OCI-LY1 (cell line): ENCODE measurements around the gene PDE6A.

Source experiments
- H2AFZ ChIP-seq: fragments of 200-600 bp; sonication (generic), shearing (Covaris generic); 2 replicates; pipeline ENCODE4 v1.6.0; 2014; ENCODE audit warnings: antibody characterized with exemption, mild to moderate bottlenecking, low read length
- H3F3A ChIP-seq: fragments of 200-600 bp; sonication (generic), shearing (Covaris generic); 2 replicates; pipeline ENCODE4 v1.6.0; 2014; ENCODE audit warnings: mild to moderate bottlenecking, antibody characterized with exemption, low read length, moderate library complexity; ENCODE audit not compliant: insufficient read depth
- H3K27ac ChIP-seq: fragments of 200-600 bp; sonication (generic); 2 replicates; pipeline ENCODE4 v1.5.1; 2014; ENCODE audit warnings: low read length, mixed run types, mild to moderate bottlenecking, low read depth; ENCODE audit not compliant: poor library complexity, severe bottlenecking
- H3K27me3 ChIP-seq: fragments of 200-600 bp; sonication (generic); 2 replicates; pipeline ENCODE4 v1.6.0; 2014; ENCODE audit warnings: antibody characterized with exemption, mild to moderate bottlenecking, low read length, moderate library complexity; ENCODE audit not compliant: insufficient read depth
- H3K36me3 ChIP-seq: fragments of 200-600 bp; sonication (generic); 2 replicates; pipeline ENCODE4 v1.6.1; 2014; ENCODE audit warnings: mild to moderate bottlenecking, antibody characterized with exemption, low read length, moderate library complexity, mixed read lengths; ENCODE audit not compliant: insufficient read depth
- H3K4me1 ChIP-seq: fragments of 200-600 bp; sonication (generic); 2 replicates; pipeline ENCODE4 v1.5.1; 2014; ENCODE audit warnings: mild to moderate bottlenecking, low read length, moderate library complexity; ENCODE audit not compliant: insufficient read depth, severe bottlenecking
- H3K4me2 ChIP-seq: fragments of 200-600 bp; sonication (generic), shearing (Covaris generic); 2 replicates; pipeline ENCODE4 v1.6.1; 2014; ENCODE audit warnings: low read length
- H3K4me3 ChIP-seq: fragments of 200-600 bp; sonication (generic); 2 replicates; pipeline ENCODE4 v1.5.1; 2014; ENCODE audit warnings: low read length, low read depth, mild to moderate bottlenecking, mixed read lengths; ENCODE audit not compliant: poor library complexity, severe bottlenecking
- H3K79me2 ChIP-seq: fragments of 200-600 bp; shearing (Covaris generic); 2 replicates; pipeline ENCODE4 v1.6.1; 2016; ENCODE audit warnings: mixed run types, low read length, mixed read lengths; ENCODE audit not compliant: insufficient read depth
- H3K9ac ChIP-seq: fragments of 200-600 bp; sonication (generic), shearing (Covaris generic); 2 replicates; pipeline ENCODE4 v1.6.1; 2014; ENCODE audit warnings: mild to moderate bottlenecking, low read length, mixed read lengths
- H3K9me2 ChIP-seq: fragments of 200-600 bp; sonication (generic), shearing (Covaris generic); 2 replicates; pipeline ENCODE4 v1.6.1; 2014; ENCODE audit warnings: low read depth, mild to moderate bottlenecking, low read length, mixed read lengths
- H3K9me3 ChIP-seq: fragments of 200-600 bp; shearing (Covaris generic); 2 replicates; pipeline ENCODE4 v1.6.1; 2014; ENCODE audit warnings: low read length, mixed read lengths
- H4K20me1 ChIP-seq: fragments of 200-600 bp; sonication (generic), shearing (Covaris generic); 2 replicates; pipeline ENCODE4 v1.6.0; 2016; ENCODE audit warnings: mild to moderate bottlenecking, low read length; ENCODE audit not compliant: insufficient read depth
- CTCF ChIP-seq: fragments of 200-600 bp; sonication (generic), shearing (Covaris generic); IDR thresholded peaks from 2 replicates; pipeline ENCODE4 v1.5.1; 2017; ENCODE audit warnings: mild to moderate bottlenecking, antibody characterized with exemption, low read length, moderate library complexity, mixed read lengths
- EZH2 ChIP-seq: fragments of 200-600 bp; sonication (generic), shearing (Covaris generic); IDR thresholded peaks from 2 replicates; pipeline ENCODE4 v1.8.0; 2017; ENCODE audit warnings: borderline replicate concordance, mixed run types, mild to moderate bottlenecking, antibody characterized with exemption, low read length, moderate library complexity, mixed read lengths

PDE6A gene

GRCh38 chr5:149940077-149940574, 4.5 kb downstream of the PDE6A start:
- no peaks in the 10 kb centered on the region for H3K36me3 ChIP-seq
- H3K27me3 ChIP-seq: no peaks in the 10 kb centered on the region; the same call in 1 of the 2 replicates
- H4K20me1 ChIP-seq: no peaks in the 10 kb centered on the region
- H3K27ac ChIP-seq: no peak overlapping the region
- no peak overlapping the region for H2AFZ ChIP-seq
- no peaks in the 10 kb centered on the region for H3K79me2 ChIP-seq
- no peak overlapping the region for H3K9ac ChIP-seq
- no peaks in the 10 kb centered on the region for H3K9me2 ChIP-seq
- H3K4me2 ChIP-seq: no peak overlapping the region
- no peak overlapping the region for H3K4me3 ChIP-seq
- H3F3A ChIP-seq: no peaks in the 10 kb centered on the region
- H3K4me1 ChIP-seq: no peaks in the 10 kb centered on the region
- no peak for TF ChIP-seq CTCF
- no peak for TF ChIP-seq EZH2
- no peaks in the 10 kb centered on the region for H3K9me3 ChIP-seq

GRCh38 chr5:149939546-149939945, 5.0 kb downstream of the PDE6A start:
- no peaks in the 10 kb centered on the region for H3K9me3 ChIP-seq
- H3K9ac ChIP-seq: no peak overlapping the region
- TF ChIP-seq EZH2: no peak
- TF ChIP-seq CTCF: no peak
- no peaks in the 10 kb centered on the region for H3K9me2 ChIP-seq
- H3K27me3 ChIP-seq: no peaks in the 10 kb centered on the region; the same call in 1 of the 2 replicates
- no peaks in the 10 kb centered on the region for H4K20me1 ChIP-seq
- no peak overlapping the region for H3K27ac ChIP-seq
- H3K4me3 ChIP-seq: no peak overlapping the region
- H3K79me2 ChIP-seq: no peaks in the 10 kb centered on the region
- H3F3A ChIP-seq: no peaks in the 10 kb centered on the region
- H3K4me2 ChIP-seq: no peak overlapping the region
- no peaks in the 10 kb centered on the region for H3K36me3 ChIP-seq
- H3K4me1 ChIP-seq: no peaks in the 10 kb centered on the region
- no peak overlapping the region for H2AFZ ChIP-seq

- no peak overlapping the region for H3K4me3 ChIP-seq
- H3K9me2 ChIP-seq: no peaks in the 10 kb centered on the region
- no peak overlapping the region for H3K9ac ChIP-seq
- no peaks in the 10 kb centered on the region for H3F3A ChIP-seq
- no peak overlapping the region for H3K27ac ChIP-seq
- H3K27me3 ChIP-seq: no peaks in the 10 kb centered on the region
- no peaks in the 10 kb centered on the region for H3K36me3 ChIP-seq
- TF ChIP-seq EZH2 (no peak), CTCF (no peak)
- H3K4me1 ChIP-seq: no peaks in the 10 kb centered on the region
- H3K9me3 ChIP-seq: no peaks in the 10 kb centered on the region
- no peaks in the 10 kb centered on the region for H3K79me2 ChIP-seq
- H4K20me1 ChIP-seq: no peaks in the 10 kb centered on the region
- H3K4me2 ChIP-seq: no peak overlapping the region
- no peak overlapping the region for H2AFZ ChIP-seq
Measured at GRCh38 chr5:149938791-149939358, 5.7 kb downstream of the PDE6A start.
